Activated CD8-positive, alpha-beta T cell treated with anti-CD3 and anti-CD28 coated beads for 36 hours (primary cell): ENCODE data around the gene ZNF248. TPM values are rescaled to one million over a fixed set of nuclear protein-coding genes. Genes with fewer than 3 reads are reported as not detected.
A peak's percentile ranks its signal among the peaks of the same experiment; 100 is the strongest.

ENCODE experiments used
- ATAC-seq: fragments of 200-7000 bp; cut with Tn5 transposase; one replicate; pipeline ENCODE4 v1.10.0; 2021; ENCODE audit warnings: mild to moderate bottlenecking, moderate library complexity
- CTCF ChIA-PET: fragments of 350-600 bp; sonication (Branson Sonifier 250); formaldehyde crosslinking; loops from one replicate; lab custom pipeline; 2021; ENCODE audit warnings: antibody characterized with exemption; lab: Charles Lee
- POLR2A ChIA-PET: fragments of 350-600 bp; sonication (Branson Sonifier 250); formaldehyde crosslinking; loops from one replicate; lab custom pipeline; 2021; ENCODE audit warnings: antibody characterized with exemption; lab: Charles Lee
- DNase-seq: peaks from one replicate; pipeline ENCODE4 v3.0.0-alpha.2; 2020
- H3K27ac Mint-ChIP-seq: one replicate; pipeline ENCODE4 v1.8.0; 2021; ENCODE audit warnings: mild to moderate bottlenecking, mixed read lengths
- H3K27me3 Mint-ChIP-seq: one replicate; pipeline ENCODE4 v1.8.0; 2021; ENCODE audit warnings: mixed read lengths
- H3K36me3 Mint-ChIP-seq: one replicate; pipeline ENCODE4 v1.8.0; 2021; ENCODE audit warnings: low read depth, mixed read lengths
- H3K4me1 Mint-ChIP-seq: one replicate; pipeline ENCODE4 v1.8.0; 2021; ENCODE audit warnings: low read depth, mixed read lengths
- H3K4me3 Mint-ChIP-seq: one replicate; pipeline ENCODE4 v1.8.0; 2021; ENCODE audit warnings: mild to moderate bottlenecking, moderate library complexity, mixed read lengths
- H3K9me3 Mint-ChIP-seq: one replicate; pipeline ENCODE4 v1.8.0; 2021; ENCODE audit warnings: mixed read lengths
- intact Hi-C: fragments of 100-400 bp; cut with micrococcal nuclease; formaldehyde crosslinking; loops from one replicate; pipeline ENCODE4 v1.10.0; 2022
- total RNA-seq, 2 experiments: library from RNA; stranded (reverse); gene quantifications; one replicate each; pipeline ENCODE4 v1.2.3, GENCODE V29; 2021
- TF ChIP-seq, protein P1 (sequence below): fragments of 200-600 bp; IDR thresholded peaks from one replicate; pipeline ENCODE4 v1.8.0; 2022; ENCODE audit warnings: antibody characterized with exemption, mild to moderate bottlenecking

The ZNF248 gene
- total RNA-seq, 2 experiments from 2014 or later = 8.3 to 8.5 TPM

DNA sequence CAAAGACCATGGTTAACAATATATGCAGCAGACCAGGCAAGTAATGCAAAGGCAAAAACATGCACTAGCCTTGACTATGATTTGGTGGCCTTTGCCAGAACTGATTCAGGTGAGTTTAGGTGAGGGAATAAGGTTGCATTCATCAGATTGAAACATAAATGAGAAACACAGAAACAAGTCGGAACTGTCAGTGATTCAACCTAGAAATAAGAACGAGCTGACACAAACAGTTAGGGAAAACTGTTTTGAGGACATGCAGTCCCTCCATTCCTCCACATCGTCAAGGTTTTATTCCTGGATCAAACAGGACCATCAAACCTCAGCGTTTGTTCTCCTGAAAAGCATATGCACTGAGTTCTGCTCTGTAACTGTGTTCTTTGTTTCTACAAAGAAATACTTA is 1.8 kb downstream of the ZNF248 start:
- POLR2A ChIA-PET = no interaction called here
- no peak overlapping the region for H3K27ac Mint-ChIP-seq
- CTCF ChIA-PET = no interaction called here
- H3K4me1 Mint-ChIP-seq = peaks cover 23% of the 10 kb centered on the region
- ATAC-seq (no peak), DNase-seq (no peak)
- H3K9me3 Mint-ChIP-seq = no peaks in the 10 kb centered on the region
- peaks cover 13% of the 10 kb centered on the region for H3K36me3 Mint-ChIP-seq
- peak overlapping the region; percentile 13 for H3K4me3 Mint-ChIP-seq
- intact Hi-C loops = no loop called here
- TF ChIP-seq, protein P1, sequence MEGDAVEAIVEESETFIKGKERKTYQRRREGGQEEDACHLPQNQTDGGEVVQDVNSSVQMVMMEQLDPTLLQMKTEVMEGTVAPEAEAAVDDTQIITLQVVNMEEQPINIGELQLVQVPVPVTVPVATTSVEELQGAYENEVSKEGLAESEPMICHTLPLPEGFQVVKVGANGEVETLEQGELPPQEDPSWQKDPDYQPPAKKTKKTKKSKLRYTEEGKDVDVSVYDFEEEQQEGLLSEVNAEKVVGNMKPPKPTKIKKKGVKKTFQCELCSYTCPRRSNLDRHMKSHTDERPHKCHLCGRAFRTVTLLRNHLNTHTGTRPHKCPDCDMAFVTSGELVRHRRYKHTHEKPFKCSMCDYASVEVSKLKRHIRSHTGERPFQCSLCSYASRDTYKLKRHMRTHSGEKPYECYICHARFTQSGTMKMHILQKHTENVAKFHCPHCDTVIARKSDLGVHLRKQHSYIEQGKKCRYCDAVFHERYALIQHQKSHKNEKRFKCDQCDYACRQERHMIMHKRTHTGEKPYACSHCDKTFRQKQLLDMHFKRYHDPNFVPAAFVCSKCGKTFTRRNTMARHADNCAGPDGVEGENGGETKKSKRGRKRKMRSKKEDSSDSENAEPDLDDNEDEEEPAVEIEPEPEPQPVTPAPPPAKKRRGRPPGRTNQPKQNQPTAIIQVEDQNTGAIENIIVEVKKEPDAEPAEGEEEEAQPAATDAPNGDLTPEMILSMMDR = no peak
- no peaks in the 10 kb centered on the region for H3K27me3 Mint-ChIP-seq

DNA sequence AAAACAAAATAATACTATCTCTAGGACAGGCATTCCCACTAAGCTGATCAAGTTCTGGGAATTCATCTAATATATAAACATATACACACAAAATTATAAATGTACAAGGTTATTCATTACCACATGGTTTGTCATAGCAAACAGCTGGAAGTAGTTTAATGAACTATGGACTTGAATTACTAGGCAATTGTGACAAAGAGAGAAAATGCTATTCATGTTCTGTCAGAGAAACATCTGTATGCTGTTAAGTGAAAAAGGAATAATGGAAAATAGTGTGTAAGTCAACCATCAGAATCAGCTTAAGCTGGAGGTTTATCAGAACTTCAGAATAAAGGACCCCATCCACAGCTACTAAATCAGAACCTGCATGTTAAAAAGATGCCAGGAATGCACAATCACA is 2.8 kb downstream of the ZNF248 start:
- Mint-ChIP-seq H3K27ac (no peak overlapping the region), H3K4me1 (peaks cover 23% of the 10 kb centered on the region), H3K4me3 (no peak overlapping the region), H3K9me3 (no peaks in the 10 kb centered on the region), H3K27me3 (no peaks in the 10 kb centered on the region), H3K36me3 (peaks cover 13% of the 10 kb centered on the region)
- intact Hi-C loops = no loop called here
- CTCF ChIA-PET = no interaction called here
- ATAC-seq (no peak), DNase-seq (no peak)
- TF ChIP-seq, protein P1 = no peak
- POLR2A ChIA-PET = no interaction called here

DNA sequence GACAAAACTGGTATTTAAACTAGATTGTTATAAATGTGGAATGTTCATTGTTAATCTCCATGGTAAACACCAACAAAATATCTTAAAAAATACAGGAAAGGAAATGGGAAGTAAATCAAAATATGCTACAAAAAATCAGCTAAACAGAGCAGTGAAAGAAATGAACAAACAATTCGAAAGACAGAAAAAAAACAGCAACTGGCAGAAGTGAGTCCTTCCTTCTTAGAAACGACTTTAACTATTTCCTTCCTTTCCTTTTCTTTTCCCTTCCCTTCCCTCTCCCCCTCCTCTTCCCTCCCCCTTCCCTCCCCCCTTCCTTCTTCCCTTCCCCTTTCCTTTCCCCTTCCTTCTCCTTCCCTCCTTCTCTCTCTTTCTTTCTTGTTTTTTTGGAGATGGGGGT is 12.8 kb downstream of the ZNF248 start:
- ChIA-PET POLR2A (no interaction called here), CTCF (no interaction called here)
- H3K9me3 Mint-ChIP-seq = peaks cover 22% of the 10 kb centered on the region
- no peak overlapping the region for H3K27ac Mint-ChIP-seq
- H3K27me3 Mint-ChIP-seq = no peaks in the 10 kb centered on the region
- H3K4me1 Mint-ChIP-seq = peaks cover 4% of the 10 kb centered on the region
- TF ChIP-seq, protein P1 = no peak
- ATAC-seq (no peak), DNase-seq (no peak)
- H3K36me3 Mint-ChIP-seq = peaks cover 62% of the 10 kb centered on the region
- H3K4me3 Mint-ChIP-seq = no peak overlapping the region
- intact Hi-C loops = loop anchor here (10.0 kb wide), 1 partner anchor 60 kb away; no protein-coding TSS in a partner anchor

DNA sequence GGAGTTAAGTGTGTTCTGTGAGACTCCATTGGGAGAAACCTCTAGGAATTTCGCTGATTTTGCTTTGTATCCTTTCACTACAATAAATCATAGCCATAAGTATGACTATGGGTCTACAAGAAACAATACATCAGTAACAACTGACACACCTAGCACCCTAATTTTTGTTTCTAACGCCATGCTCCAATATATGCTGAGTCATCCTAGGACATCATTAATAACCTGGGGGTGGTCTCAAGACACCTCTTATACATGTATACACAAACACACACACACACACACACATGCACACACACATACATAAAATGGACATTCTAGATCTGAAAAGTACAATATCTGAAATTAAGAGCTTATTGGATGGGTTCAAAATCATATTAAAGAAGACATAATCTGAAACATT is 18.2 kb downstream of the ZNF248 start:
- TF ChIP-seq, protein P1 = no peak
- ChIA-PET CTCF (interaction anchor here (1.1 kb wide), 1 partner anchor 11 kb away, joined by 3 read pairs; no protein-coding TSS in a partner anchor), POLR2A (no interaction called here)
- no peak for DNase-seq
- peaks cover 6% of the 10 kb centered on the region for H3K4me1 Mint-ChIP-seq
- H3K9me3 Mint-ChIP-seq = peaks cover 48% of the 10 kb centered on the region
- peaks cover 88% of the 10 kb centered on the region for H3K36me3 Mint-ChIP-seq
- ATAC-seq = no peak
- intact Hi-C loops = no loop called here
- no peaks in the 10 kb centered on the region for H3K27me3 Mint-ChIP-seq
- no peak overlapping the region for H3K27ac Mint-ChIP-seq
- H3K4me3 Mint-ChIP-seq = no peak overlapping the region

DNA sequence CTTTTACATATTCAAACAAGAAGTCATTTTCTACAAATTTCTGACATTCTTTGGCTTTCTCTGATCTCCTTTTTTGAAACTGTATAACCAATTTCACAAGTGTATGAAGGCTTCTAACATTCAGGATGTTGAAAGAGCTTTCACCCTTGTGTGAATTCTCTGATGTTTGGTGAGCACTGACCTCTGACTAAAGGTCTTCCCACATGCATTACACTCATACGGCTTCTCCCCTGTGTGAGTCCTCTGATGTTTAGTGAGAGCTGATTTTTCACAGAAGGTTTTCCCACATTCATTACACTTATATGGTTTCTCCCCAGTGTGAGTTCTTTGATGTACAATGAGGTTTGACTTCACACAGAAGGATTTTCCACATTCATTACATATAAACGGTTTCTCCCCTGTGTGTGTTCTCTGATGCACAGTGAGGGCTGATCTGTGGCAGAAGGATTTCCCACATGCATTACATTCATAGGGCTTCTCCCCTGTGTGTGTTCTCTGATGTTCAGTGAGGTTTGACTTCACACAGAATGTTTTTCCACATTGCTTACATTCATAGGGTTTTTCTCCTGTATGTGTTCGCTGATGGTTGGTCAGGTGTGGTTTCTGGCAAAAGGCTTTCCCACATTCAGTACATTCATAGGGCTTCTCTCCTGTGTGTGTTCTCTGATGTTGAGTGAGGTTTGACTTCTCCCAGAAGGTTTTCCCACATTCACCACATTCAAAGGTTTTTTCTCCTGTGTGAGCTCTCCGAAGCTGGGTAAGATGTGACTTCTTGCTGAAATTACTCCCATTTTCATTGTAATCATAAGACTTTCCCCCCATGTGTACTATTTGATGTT is 25.7 kb downstream of the ZNF248 start:
- H3K27ac Mint-ChIP-seq = no peak overlapping the region
- ChIA-PET POLR2A (no interaction called here), CTCF (no interaction called here)
- H3K4me1 Mint-ChIP-seq = peaks cover 2% of the 10 kb centered on the region
- peaks cover 76% of the 10 kb centered on the region for H3K9me3 Mint-ChIP-seq
- no peaks in the 10 kb centered on the region for H3K27me3 Mint-ChIP-seq
- intact Hi-C loops = no loop called here
- ATAC-seq (no peak), DNase-seq (no peak)
- H3K36me3 Mint-ChIP-seq = peaks cover 97% of the 10 kb centered on the region
- TF ChIP-seq, protein P1 = no peak
- H3K4me3 Mint-ChIP-seq = no peak overlapping the region
